Stimulated activated CD8-positive, alpha-beta memory T cell treated with anti-CD3 and anti-CD28 coated beads, Interleukin-12 subunit alpha, Interleukin-12 subunit beta, amount 100 ng/mL, for 4 hours (primary cell): Measurements from ENCODE around the gene BTBD10.

Experiments used
- DNase-seq: peaks from one replicate; pipeline ENCODE4 v3.0.0-alpha.2; 2020; ENCODE audit warnings: low read depth

The BTBD10 gene

DNA sequence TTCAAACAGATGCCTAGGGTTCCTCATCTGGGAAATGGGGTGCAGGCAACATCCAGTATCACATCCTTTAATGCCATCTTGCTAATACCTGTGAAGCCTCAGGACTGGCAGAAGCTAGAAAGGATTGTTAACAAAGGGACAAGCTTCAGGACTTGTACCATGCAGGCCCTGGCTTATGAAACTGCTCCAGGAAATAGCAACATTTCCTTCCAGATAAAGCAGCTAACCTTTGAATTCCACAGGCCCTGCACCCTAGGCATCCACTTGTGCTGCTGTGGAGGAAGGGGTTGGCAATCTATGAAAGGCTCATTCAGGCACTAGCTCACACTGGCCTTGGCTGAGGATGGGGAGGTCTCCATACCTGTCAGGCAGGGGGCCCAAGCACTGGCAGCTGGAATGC is 87.2 kb downstream of the BTBD10 start:
- DNase-seq = no peak

- DNase-seq = no peak
Measured at GRCh38 chr11:13373216-13373615, 89.8 kb downstream of the BTBD10 start.

- DNase-seq = no peak
Measured at GRCh38 chr11:13368041-13368446, 95.0 kb downstream of the BTBD10 start.

DNA sequence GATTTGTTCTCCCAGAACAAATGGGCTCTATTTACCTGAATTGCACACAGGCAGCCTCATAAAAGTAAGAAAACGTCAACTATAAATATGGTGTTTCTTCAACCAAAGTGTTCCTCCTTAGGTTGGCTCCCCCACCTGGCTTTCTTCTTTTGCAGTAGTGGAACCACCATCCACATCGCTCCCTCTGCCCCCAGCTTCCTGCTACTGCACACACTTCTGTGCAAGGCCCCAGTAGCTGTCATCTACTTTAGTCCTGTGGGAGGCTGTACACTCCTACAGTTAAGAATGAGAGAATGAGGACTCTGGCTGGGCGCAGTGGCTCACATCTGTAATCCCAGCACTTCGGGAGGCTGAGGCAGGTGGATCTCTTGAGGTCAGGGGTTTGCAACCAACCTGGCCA is 95.9 kb downstream of the BTBD10 start:
- no peak for DNase-seq

GRCh38 chr11:13366266-13367026 is 96.6 kb downstream of the BTBD10 start:
- no peak for DNase-seq

- no peak for DNase-seq
Measured at GRCh38 chr11:13364388-13364787, 98.6 kb downstream of the BTBD10 start.

DNA sequence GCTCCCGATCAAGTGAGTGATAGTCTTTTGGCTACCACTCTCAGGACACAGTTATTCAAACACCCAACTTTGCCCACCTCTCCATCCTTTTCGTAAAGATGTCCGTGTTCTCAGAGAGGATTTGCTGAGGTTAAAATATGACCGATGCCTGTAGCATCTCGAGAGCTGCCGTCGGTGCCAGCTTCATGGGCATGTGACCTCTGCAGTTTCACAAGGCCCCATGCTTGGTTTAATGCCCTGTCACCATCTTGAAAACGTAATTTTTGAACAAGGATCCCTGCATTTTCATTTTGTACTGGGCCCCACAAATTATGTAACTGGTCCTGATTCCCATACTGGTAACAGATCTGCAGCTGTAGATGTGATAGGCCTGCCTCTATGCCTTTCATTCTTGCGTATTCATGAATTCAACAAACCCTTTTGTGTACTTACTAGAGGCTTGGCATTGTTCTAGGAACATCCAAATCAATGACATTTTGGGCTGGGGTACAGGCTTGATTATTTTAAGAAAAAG is 100.4 kb downstream of the BTBD10 start:
- DNase-seq = no peak

GRCh38 chr11:13358596-13359270 is 104.3 kb downstream of the BTBD10 start:
- no peak for DNase-seq

DNA sequence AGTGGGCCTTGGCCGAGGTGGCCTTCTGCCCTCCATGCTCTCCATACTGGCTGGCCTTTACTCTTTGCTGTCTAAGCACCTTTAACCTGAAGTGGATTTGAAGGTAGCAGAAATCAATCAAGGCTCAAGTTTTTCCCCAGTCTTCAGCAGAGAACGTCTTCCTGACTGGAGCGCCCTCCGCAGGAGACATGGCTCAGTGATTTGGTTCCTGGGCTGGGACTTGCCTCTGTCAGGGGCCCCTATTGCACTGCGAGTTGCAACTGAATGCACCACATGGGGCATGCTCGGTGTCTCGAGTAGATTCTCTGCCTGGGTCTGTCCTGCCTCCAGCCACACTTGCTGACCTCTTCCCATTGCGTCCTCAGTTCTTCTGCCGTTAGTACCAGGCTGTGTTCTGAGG is 105.8 kb downstream of the BTBD10 start:
- DNase-seq = no peak

GRCh38 chr11:13355191-13355590 is 107.8 kb downstream of the BTBD10 start:
- no peak for DNase-seq

- no peak for DNase-seq
Measured at GRCh38 chr11:13354335-13354734, 108.7 kb downstream of the BTBD10 start.

GRCh38 chr11:13352711-13353110 is 110.3 kb downstream of the BTBD10 start:
- no peak for DNase-seq

DNA sequence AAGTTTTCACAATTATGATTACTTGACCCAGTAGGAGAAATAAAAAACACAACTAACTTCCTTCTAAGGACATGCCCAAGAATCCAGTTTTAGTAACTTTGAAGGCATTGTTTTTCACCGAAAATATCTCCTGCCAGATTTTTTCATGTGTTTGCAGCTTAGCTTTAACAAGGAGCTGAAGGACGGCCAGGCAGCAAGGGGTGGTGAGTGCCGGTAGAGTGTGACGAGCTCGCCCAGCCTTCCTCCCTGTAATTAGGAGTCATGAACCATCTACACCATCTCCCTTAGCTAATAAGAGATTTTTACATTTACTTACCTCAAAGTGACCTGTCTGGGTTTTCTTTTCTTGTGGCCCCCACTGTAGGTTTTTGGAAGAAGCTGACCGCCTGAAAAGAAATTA is 113.4 kb downstream of the BTBD10 start:
- DNase-seq = no peak

DNA sequence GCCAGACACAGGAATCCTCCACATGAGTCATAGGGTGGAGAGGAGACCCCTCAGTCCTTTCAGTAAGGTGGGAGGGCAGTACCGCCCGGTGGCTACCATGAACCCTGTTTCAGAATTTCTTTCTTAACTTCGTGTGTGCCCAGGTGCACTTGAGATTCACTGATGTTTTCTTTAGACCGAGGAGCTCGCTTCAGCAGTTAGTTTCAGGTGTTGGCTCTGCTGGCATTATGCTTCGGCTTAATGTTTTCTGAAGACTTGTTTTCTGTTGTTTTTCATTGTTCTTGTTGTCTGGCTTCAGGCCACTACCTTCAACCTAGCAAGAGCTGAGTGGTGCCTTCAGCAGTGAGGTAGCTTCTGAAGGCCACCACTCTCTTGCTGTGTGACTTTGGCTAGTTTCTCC is 114.0 kb downstream of the BTBD10 start:
- no peak for DNase-seq

GRCh38 chr11:13348305-13348704 is 114.7 kb downstream of the BTBD10 start:
- no peak for DNase-seq

- no peak for DNase-seq
Measured at GRCh38 chr11:13347901-13348300, 115.1 kb downstream of the BTBD10 start.

- no peak for DNase-seq
Measured at GRCh38 chr11:13346470-13346869, 116.6 kb downstream of the BTBD10 start.

- no peak for DNase-seq
Measured at GRCh38 chr11:13344818-13345217, 118.2 kb downstream of the BTBD10 start.

- peak; percentile 26 for DNase-seq
Measured at GRCh38 chr11:13343931-13344717, 118.9 kb downstream of the BTBD10 start.

DNA sequence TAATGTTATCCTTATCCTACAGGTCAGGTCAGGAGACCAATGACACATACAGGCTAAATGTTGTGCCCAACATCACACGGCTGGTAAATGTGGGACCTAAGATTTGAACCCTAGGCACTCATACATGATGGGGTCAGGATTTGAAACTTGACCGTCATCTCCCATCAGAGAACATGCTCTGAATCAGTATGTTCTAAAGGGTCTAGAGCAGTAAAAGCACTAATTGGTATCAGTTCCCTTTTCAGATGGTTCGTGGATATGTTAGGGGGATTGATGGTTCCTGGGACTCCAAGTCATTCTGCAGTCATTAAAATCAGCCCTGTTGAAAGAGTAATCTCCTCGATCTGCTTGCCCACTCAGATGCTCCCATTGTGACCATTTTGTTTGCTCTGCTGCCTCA is 120.0 kb downstream of the BTBD10 start:
- no peak for DNase-seq

GRCh38 chr11:13341026-13341425 is 122.0 kb downstream of the BTBD10 start:
- DNase-seq = no peak
